Epithelial cell of prostate (primary cell): Measurements from ENCODE around the gene CPHXL.

ENCODE experiments used
- DNase-seq: peaks from one replicate; pipeline ENCODE4 v3.0.0-alpha.2; 2011; ENCODE audit warnings: low read depth, low spot score
- H3K27ac ChIP-seq: fragments of 450-650 bp; 2 replicates; pipeline ENCODE4 v1.5.1; 2017; ENCODE audit warnings: mild to moderate bottlenecking

Gene CPHXL

DNA sequence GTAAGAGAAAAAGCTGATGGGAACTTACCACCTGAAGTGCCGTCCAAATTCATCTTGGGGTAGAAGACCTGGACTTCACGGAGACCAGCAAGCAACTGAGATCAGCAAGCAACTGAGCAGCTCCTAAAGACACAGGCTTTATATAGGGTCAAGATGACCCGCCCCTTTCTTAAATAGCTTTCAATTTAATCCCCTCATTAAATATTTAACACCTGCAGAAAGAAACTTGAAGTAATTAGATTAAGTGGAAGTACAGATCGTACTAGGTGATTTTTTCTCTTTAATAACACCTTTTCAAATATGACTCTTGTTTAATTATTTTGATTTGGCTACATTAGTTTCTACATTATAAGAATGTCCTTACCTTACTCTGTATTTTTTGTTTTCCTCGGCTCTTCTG lies at the start of gene CPHXL:
Gene CPHXL (minus strand): TSS at position 101 of the 400 bp plus-strand sequence. CDS start 48 bp downstream, at position 53.
- H3K27ac ChIP-seq, result no peak within 1 kb of the TSS
- DNase-seq, result no peak

GRCh38 chr16:75774197-75774596 lies 47.9 kb upstream of the CPHXL start:
- no peak for DNase-seq
- no peak overlapping the region for H3K27ac ChIP-seq

- no peak overlapping the region for H3K27ac ChIP-seq
- no peak for DNase-seq
Measured at GRCh38 chr16:75770051-75770450, 43.8 kb upstream of the CPHXL start.

GRCh38 chr16:75764154-75764768 lies 38.0 kb upstream of the CPHXL start:
- no peak overlapping the region for H3K27ac ChIP-seq
- peak; percentile 14 for DNase-seq

DNA sequence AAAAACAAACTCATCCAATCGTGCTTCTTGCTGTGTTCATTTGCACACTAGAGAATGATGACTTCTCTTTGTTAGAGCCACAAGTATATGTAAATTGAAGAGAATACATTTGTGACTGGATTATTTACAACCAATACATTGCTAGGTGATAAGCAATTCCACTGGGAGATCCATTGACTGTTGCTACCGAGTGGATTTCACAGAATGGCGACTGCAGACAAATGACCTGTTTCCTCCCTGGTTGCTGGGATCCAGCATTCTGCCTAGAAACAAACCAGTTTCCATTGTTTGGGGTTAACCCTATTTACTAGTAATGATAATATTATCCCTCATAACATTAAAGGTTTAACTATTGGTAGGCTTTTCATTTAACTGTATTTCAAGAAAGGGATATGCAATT lies 36.9 kb upstream of the CPHXL start:
- no peak overlapping the region for H3K27ac ChIP-seq
- DNase-seq, result no peak

- no peak overlapping the region for H3K27ac ChIP-seq
- DNase-seq, result no peak
Measured at GRCh38 chr16:75762746-75763145, 36.5 kb upstream of the CPHXL start.

DNA sequence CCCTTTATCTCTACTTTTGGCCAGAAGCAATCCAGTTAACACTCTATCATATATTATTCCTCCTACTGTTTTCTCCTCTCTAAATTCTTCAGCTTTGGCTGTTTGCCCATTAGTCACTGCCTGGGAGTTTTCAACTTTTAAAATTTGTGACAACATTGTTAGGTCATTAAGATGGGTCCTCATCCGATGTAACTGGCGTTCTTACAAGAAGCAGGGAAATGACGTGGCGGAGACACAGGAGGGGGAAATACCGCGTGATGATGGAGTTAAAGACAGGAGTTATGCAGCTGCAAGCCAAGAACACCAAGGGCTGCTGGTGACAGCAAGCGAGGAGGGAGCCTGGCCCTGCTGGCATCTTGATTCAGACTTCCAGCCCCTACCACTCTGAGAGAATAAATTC lies 34.8 kb upstream of the CPHXL start:
- no peak overlapping the region for H3K27ac ChIP-seq
- no peak for DNase-seq

- H3K27ac ChIP-seq, result no peak overlapping the region
- no peak for DNase-seq
Measured at GRCh38 chr16:75760018-75760519, 33.8 kb upstream of the CPHXL start.

DNA sequence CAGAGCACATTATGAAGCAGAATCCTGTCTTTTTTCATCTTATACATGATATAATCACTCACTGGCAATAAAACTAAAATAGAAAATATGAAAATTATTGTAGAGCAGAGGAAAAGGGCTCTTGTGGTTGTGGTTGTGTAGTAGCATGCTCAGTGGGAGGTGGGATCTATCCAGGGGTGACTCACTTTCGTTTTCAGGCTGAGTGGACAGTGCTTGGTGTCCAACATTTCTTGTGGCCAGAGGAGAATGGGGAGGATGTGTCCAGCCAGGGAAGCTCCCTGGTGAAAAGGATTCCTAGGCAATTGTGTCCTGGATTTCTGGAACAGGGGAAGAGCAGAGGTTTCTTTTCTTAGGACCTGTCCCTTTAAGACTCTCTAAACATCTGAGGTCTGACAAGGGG lies 31.9 kb upstream of the CPHXL start:
- H3K27ac ChIP-seq, result no peak overlapping the region
- no peak for DNase-seq

DNA sequence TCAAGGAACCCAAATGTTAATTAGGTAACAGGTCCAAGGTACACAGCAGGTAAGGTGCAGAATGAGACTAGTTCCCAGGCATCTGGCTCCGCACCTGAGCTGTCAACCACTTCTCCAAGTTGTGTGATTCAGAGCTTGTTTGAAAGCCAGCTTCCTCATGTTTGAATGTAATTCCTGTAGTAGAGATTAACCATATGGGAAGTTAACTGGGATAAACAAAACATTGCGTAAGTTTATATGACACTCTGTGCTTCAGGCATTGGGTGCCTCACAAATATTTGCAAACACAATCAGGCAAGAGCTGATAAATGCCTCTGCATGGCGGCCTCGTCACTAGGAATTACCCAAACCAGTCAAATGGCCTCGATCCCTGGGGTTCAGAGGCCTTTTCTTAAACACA lies 27.9 kb upstream of the CPHXL start:
- DNase-seq, result peak; percentile 80

GRCh38 chr16:75750528-75750927 lies 24.2 kb upstream of the CPHXL start:
- no peak for DNase-seq
- no peak overlapping the region for H3K27ac ChIP-seq

More for the DNA sequence above, 27.9 kb upstream of the CPHXL start:
- no peak overlapping the region for H3K27ac ChIP-seq

GRCh38 chr16:75746359-75746758 lies 20.1 kb upstream of the CPHXL start:
- no peak for DNase-seq
- no peak overlapping the region for H3K27ac ChIP-seq

- no peak overlapping the region for H3K27ac ChIP-seq
- no peak for DNase-seq
Measured at GRCh38 chr16:75745823-75746222, 19.5 kb upstream of the CPHXL start.

DNA sequence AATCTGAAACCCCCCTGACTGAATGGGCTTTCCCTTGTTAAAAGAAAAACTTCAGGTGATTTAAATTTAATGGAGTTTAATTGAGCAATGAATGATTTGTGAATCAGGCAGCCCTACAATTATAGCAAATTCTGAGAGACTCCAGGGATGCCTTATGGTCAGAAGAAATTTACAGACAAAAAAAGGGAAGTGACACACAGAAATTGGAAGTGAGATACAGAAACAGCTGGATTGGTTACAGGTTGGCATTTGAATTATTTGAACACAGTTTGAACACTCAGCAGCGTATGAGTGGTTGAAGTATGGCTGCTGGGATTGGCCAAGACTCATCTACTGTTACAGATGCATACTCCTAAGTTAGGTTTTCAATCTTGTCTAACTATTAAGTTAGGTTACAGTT lies 19.0 kb upstream of the CPHXL start:
- no peak overlapping the region for H3K27ac ChIP-seq
- DNase-seq, result no peak

DNA sequence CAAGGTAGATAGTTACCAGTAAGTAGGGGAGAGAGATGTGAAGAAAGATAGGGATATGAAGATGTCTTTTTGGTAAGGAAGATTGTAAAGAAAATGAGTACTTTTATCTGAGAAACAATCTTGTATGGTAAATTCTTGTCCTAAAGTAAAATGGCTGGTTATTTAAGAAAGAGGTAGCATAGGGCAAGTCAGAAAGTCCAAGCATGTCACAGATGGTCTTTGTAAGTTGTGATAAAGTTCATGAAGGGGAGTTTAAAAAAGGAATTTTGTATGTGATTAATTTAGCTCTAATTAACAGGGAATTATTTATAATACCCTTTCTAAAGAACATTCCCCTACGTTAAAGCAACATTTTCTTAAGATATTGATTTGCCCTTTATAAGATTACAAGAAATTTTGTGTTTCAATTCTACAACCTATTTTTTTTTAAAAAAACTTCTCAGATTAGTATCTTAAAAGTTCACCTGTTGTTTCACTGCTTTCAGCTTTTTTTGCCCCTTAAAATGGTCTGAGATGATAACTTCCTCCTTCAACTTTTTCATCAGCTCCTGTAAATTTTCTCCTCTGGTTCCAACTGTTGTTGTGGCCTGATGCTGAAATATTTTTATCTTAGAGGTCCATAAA lies 16.2 kb upstream of the CPHXL start:
- no peak for DNase-seq

GRCh38 chr16:75733305-75734211 lies 7.3 kb upstream of the CPHXL start:
- H3K27ac ChIP-seq, result no peak overlapping the region
- DNase-seq, result no peak

More for the DNA sequence above, 16.2 kb upstream of the CPHXL start:
- no peak overlapping the region for H3K27ac ChIP-seq

GRCh38 chr16:75732871-75733270 lies 6.6 kb upstream of the CPHXL start:
- no peak for DNase-seq
- no peak overlapping the region for H3K27ac ChIP-seq

DNA sequence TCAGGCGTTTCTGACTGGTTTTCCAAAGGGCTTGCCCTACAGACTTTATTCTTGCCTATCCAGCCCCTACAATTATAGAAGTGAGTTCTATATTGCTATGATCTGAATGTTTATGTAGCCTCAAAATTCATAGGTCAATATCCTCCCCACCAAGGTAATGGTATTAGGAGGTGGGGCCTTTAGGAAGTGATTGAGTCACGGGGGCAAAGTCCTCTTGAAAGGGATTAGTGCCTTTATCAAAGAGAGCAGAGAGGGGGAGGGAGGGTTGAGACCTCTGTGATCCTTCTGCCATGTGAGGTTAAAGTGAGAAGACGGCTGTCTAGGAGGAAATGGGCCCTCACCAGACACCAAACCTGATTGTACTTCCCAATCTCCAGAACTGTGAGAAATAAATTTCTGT lies 931 bp upstream of the CPHXL start:
- H3K27ac ChIP-seq, result no peak overlapping the region
- no peak for DNase-seq

DNA sequence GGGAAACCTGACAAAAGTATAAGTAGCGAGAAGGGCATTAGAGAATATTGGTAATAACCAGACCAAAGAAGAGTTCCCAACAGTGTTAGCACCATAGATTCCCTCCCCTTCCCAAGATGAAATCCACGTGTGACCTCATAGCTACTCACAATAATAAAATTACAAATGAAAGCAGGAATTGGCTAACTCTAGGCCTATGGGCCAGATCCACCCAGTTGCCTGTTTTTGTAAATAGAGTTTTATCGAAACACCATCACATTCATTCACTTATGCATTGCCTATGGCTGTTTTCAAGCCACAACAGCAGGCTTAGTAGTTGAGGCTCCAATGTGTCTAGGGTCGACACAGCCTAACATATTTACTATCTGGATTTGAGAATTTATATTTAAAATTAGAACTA lies 7.8 kb downstream of the CPHXL start:
- no peak overlapping the region for H3K27ac ChIP-seq
- DNase-seq, result no peak

DNA sequence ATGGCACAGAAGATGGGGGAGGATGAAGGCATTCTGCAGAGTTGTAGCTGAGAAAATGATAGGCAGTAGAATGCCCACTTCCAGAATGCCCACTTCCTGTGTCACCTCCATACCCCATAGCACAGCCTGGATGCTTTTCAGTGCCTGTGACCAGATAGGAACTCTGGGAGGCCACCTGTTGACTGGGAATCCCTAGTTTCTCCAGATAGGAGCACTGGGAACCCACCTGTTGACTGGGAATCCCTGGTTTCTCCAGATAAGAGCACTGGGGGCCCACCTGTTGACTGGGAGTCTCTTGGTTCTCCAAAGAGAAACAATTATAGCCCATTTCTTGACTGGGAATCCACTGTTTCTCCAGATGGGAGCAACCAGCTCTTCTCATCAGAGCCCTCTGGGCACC lies 11.6 kb downstream of the CPHXL start:
- no peak for DNase-seq

DNA sequence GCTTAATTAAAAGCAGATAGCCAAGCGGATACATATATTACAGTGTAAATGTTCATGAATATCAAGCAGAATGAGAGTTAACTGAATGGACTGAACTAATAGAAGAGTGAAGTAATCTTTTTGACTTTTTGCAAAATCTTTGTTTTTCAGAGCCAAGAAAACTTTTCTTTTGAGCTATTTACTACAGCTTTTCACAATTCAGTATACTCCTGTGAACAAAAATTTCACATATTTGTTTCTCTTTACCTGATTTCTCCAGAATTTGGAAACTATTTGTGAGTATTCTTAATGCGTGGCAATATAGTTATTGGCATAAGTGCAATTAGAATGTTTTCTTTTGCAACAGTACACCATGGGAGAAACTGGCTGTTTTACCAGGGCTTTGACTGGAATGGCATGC lies 15.9 kb downstream of the CPHXL start:
- H3K27ac ChIP-seq, result no peak overlapping the region
- DNase-seq, result no peak

More for the DNA sequence above, 11.6 kb downstream of the CPHXL start:
- no peak overlapping the region for H3K27ac ChIP-seq
